Measurements from ENCODE around the gene CALD1. TPM values are rescaled to one million over a fixed set of nuclear protein-coding genes. Genes with fewer than 3 reads are reported as not detected.

Gene CALD1
- total RNA-seq, 4 donors from 2014 or later, result 1,513 to 2,575 (median 1,808) TPM

- peaks cover 4 to 55% (median 7%) of the 10 kb centered on the region in 3 donors for H3K4me1 ChIP-seq
- WGBS, 2 donors (ENCODE audit: low coverage in 1 of 2), result 63 to 69% methylated on average over 3 of the region's 3 CpGs
- no peaks in the 10 kb centered on the region for H3K9me3 ChIP-seq
- H3K27me3 ChIP-seq, result no peaks in the 10 kb centered on the region
- ATAC-seq, result peak; percentile 38
- H3K27ac ChIP-seq, result peak overlapping the region; percentile 16 to 74 (median 62)
- no peak overlapping the region for H3K4me3 ChIP-seq
- TF ChIP-seq CTCF (IDR thresholded peaks at IDR 0.05) (no peak), EP300 (IDR thresholded peaks at IDR 0.05) (no peak), POLR2A (IDR thresholded peaks at IDR 0.05) (no peak), POLR2AphosphoS5 (IDR thresholded peaks at IDR 0.05) (no peak)
- no peaks in the 10 kb centered on the region for H3K36me3 ChIP-seq
These were observed 37.4 kb upstream of the CALD1 start for GRCh38 chr7:134741907-134742635.

GRCh38 chr7:134742688-134743350, 36.6 kb upstream of the CALD1 start:
- H3K36me3 ChIP-seq, result no peaks in the 10 kb centered on the region
- peak overlapping the region; percentile 16 to 74 (median 62) for H3K27ac ChIP-seq
- H3K9me3 ChIP-seq, result no peaks in the 10 kb centered on the region
- peak; percentile 65 for ATAC-seq
- no peak overlapping the region for H3K4me3 ChIP-seq
- H3K27me3 ChIP-seq, result no peaks in the 10 kb centered on the region
- peaks cover 4 to 57% (median 7%) of the 10 kb centered on the region in 3 donors for H3K4me1 ChIP-seq
- TF ChIP-seq CTCF (IDR thresholded peaks at IDR 0.05) (no peak), EP300 (IDR thresholded peaks at IDR 0.05) (no peak), POLR2A (IDR thresholded peaks at IDR 0.05) (no peak), POLR2AphosphoS5 (IDR thresholded peaks at IDR 0.05) (no peak)
- WGBS, 2 donors (ENCODE audit: low coverage in 1 of 2), result 30 to 89% methylated on average over 1 to 2 of the region's 2 CpGs

GRCh38 chr7:134744569-134744968, 34.9 kb upstream of the CALD1 start:
- no peak for ATAC-seq
- TF ChIP-seq POLR2AphosphoS5 (IDR thresholded peaks at IDR 0.05) (no peak), POLR2A (IDR thresholded peaks at IDR 0.05) (no peak), CTCF (IDR thresholded peaks at IDR 0.05) (no peak), EP300 (IDR thresholded peaks at IDR 0.05) (no peak)
- H3K9me3 ChIP-seq, result no peaks in the 10 kb centered on the region
- H3K4me3 ChIP-seq, result no peak overlapping the region
- H3K27me3 ChIP-seq, result no peaks in the 10 kb centered on the region
- WGBS, 2 donors (ENCODE audit: low coverage in 1 of 2), result 50 to 75% methylated on average over 2 to 3 of the region's 3 CpGs
- H3K36me3 ChIP-seq, result no peaks in the 10 kb centered on the region
- peak overlapping the region in 1 of 4 donors; percentile 61 for H3K27ac ChIP-seq
- peaks cover 4 to 57% (median 7%) of the 10 kb centered on the region in 3 donors for H3K4me1 ChIP-seq

- Histone ChIP-seq H3K27me3 (no peaks in the 10 kb centered on the region), H3K27ac (peak overlapping the region in 3 of 4 donors; percentile 39 to 68 (median 61)), H3K9me3 (no peaks in the 10 kb centered on the region), H3K36me3 (no peaks in the 10 kb centered on the region), H3K4me1 (peaks cover 2 to 68% (median 4%) of the 10 kb centered on the region in 3 donors), H3K4me3 (no peak overlapping the region)
- TF ChIP-seq CTCF (IDR thresholded peaks at IDR 0.05), result no peak
- no peak for TF ChIP-seq POLR2AphosphoS5 (IDR thresholded peaks at IDR 0.05)
- TF ChIP-seq EP300 (IDR thresholded peaks at IDR 0.05), result no peak
- TF ChIP-seq POLR2A (IDR thresholded peaks at IDR 0.05), result no peak
- no peak for ATAC-seq
- 82 to 88% methylated on average over 4 of the region's 5 CpGs for WGBS, 2 donors (ENCODE audit: low coverage in 1 of 2)
These were observed 32.1 kb upstream of the CALD1 start for GRCh38 chr7:134747326-134747725.
